K562 (cell line): Measurements from ENCODE around the gene REEP2. TPM values are rescaled to one million over a fixed set of nuclear protein-coding genes. Genes with fewer than 3 reads are reported as not detected.

Source experiments
- CAMTA2 ChIP-seq: fragments of 250-450 bp; sonication (Bioruptor Pico); conservative IDR thresholded peaks from 2 replicates; pipeline ENCODE4 v1.5.1; 2022
- CREM ChIP-seq: IDR thresholded peaks from 2 replicates; pipeline ENCODE4 v1.6.1; 2014; ENCODE audit warnings: antibody characterized with exemption, low read depth
- CTBP1 ChIP-seq: fragments of 450-650 bp; IDR thresholded peaks from 2 replicates; pipeline ENCODE4 v1.6.1; 2016; ENCODE audit warnings: borderline replicate concordance
- DNMT1 ChIP-seq: fragments of 450-650 bp; IDR thresholded peaks from 2 replicates; pipeline ENCODE4 v1.6.1; 2016; ENCODE audit warnings: antibody characterized with exemption, mild to moderate bottlenecking
- EP300 ChIP-seq: IDR thresholded peaks from 2 replicates; pipeline ENCODE4 v1.6.1; 2012; ENCODE audit warnings: low read length, improper control_type of control experiment
- GATA2 ChIP-seq: sonication (generic); formaldehyde crosslinking; IDR thresholded peaks from 2 replicates; pipeline ENCODE4 v1.4.0; 2020; ENCODE audit warnings: mild to moderate bottlenecking, missing genetic modification reagents
- HDAC2 ChIP-seq: fragments of 450-650 bp; IDR thresholded peaks from 2 replicates; pipeline ENCODE4 v1.6.1; 2016; ENCODE audit warnings: mild to moderate bottlenecking
- HES1 ChIP-seq: fragments of 450-650 bp; IDR thresholded peaks from 2 replicates; pipeline ENCODE4 v1.6.1; 2016; ENCODE audit warnings: low read depth, mild to moderate bottlenecking, moderate library complexity
- HEY1 ChIP-seq: fragments of 250-450 bp; sonication (Bioruptor Pico); IDR thresholded peaks from 2 replicates; pipeline ENCODE4 v1.5.0; 2020; ENCODE audit warnings: mild to moderate bottlenecking, moderate library complexity, borderline replicate concordance
- KDM1A ChIP-seq, 2 experiments: fragments of 450-650 bp; IDR thresholded peaks; 2 replicates each; pipeline ENCODE4 v1.6.1; 2016; ENCODE audit warnings: mild to moderate bottlenecking in 2 of 2
- MAFG ChIP-seq: fragments of 450-650 bp; conservative IDR thresholded peaks from 2 replicates; pipeline ENCODE4 v1.6.1; 2016; ENCODE audit warnings: missing genetic modification characterization, missing compliant biosample characterization
- MAFK ChIP-seq: IDR thresholded peaks from 2 replicates; pipeline ENCODE4 v1.6.1; 2011; ENCODE audit warnings: low read length, improper control_type of control experiment
- RAD21 ChIP-seq, 2 experiments: fragments of 250-450 bp in 1 of 2; fragments of 450-650 bp in 1 of 2; sonication (Bioruptor Pico) in 1 of 2; formaldehyde crosslinking in 1 of 2; IDR thresholded peaks in 1 of 2; conservative IDR thresholded peaks in 1 of 2; 2 replicates each; pipeline versions ENCODE4 v1.4.0 to v1.8.0; 2020 to 2022; ENCODE audit warnings: mild to moderate bottlenecking in 2 of 2, moderate library complexity in 1 of 2
- RBM39 ChIP-seq: fragments of 200-400 bp; formaldehyde crosslinking; optimal IDR thresholded peaks from 2 replicates; pipeline ENCODE3; 2018; ENCODE audit warnings: low read depth, low read length
- RFX1 ChIP-seq: fragments of 450-650 bp; IDR thresholded peaks from 2 replicates; pipeline ENCODE4 v1.6.1; 2016; ENCODE audit warnings: mild to moderate bottlenecking, moderate library complexity
- SP1 ChIP-seq: sonication (generic); formaldehyde crosslinking; IDR thresholded peaks from 2 replicates; pipeline ENCODE4 v1.8.1; 2022; ENCODE audit warnings: mild to moderate bottlenecking, missing genetic modification reagents
- SRSF9 ChIP-seq: fragments of 200-400 bp; formaldehyde crosslinking; IDR thresholded peaks from 2 replicates; pipeline ENCODE4 v1.6.1; 2017; ENCODE audit warnings: low read depth, low read length, borderline replicate concordance
- TCF3 ChIP-seq: sonication (generic); formaldehyde crosslinking; IDR thresholded peaks from 2 replicates; pipeline ENCODE4 v1.4.0; 2020; ENCODE audit warnings: mild to moderate bottlenecking, missing genetic modification reagents
- TCF7 ChIP-seq: sonication (generic); IDR thresholded peaks from 2 replicates; pipeline ENCODE4 v1.6.1; 2016; ENCODE audit warnings: antibody characterized with exemption, borderline replicate concordance
- THRAP3 ChIP-seq: fragments of 450-650 bp; IDR thresholded peaks from 2 replicates; pipeline ENCODE4 v1.6.1; 2016; ENCODE audit warnings: mild to moderate bottlenecking, inconsistent platforms, borderline replicate concordance
- TRIM28 ChIP-seq: fragments of 450-650 bp; IDR thresholded peaks from 2 replicates; pipeline ENCODE4 v1.6.1; 2017
- XRCC3 ChIP-seq: fragments of 450-650 bp; IDR thresholded peaks from 2 replicates; pipeline ENCODE4 v1.6.1; 2017; ENCODE audit warnings: mild to moderate bottlenecking, moderate library complexity
- ZBTB33 ChIP-seq: sonication (generic); formaldehyde crosslinking; IDR thresholded peaks from 2 replicates; pipeline ENCODE4 v1.8.1; 2023; ENCODE audit warnings: mild to moderate bottlenecking, missing genetic modification reagents
- ZFP91 ChIP-seq: sonication (generic); formaldehyde crosslinking; IDR thresholded peaks from 2 replicates; pipeline ENCODE4 v1.8.0; 2022; ENCODE audit warnings: mild to moderate bottlenecking, missing genetic modification reagents
- ZNF280A ChIP-seq: fragments of 450-650 bp; IDR thresholded peaks from 2 replicates; pipeline ENCODE4 v1.6.1; 2018; ENCODE audit warnings: mild to moderate bottlenecking, low read depth; ENCODE audit not compliant: partially characterized antibody
- ZNF384 ChIP-seq: IDR thresholded peaks from 2 replicates; pipeline ENCODE4 v1.6.1; 2012; ENCODE audit warnings: low read depth, low read length, improper control_type of control experiment
- polyA plus RNA-seq, 8 experiments: library from polyadenylated mRNA; depleted of rRNA in 4 of 8; stranded (reverse) in 5 of 8; unstranded in 3 of 8; fragments of >200 nt; fragmentation: Nextera tagmentation in 2 of 8; fragmentation: Illumina TruSeq in 1 of 8; extraction: Ambion mirVana in 2 of 8; extraction: Trizol in 1 of 8; gene quantifications; 2 replicates each; pipeline versions ENCODE4 v1.2.1 to v1.2.3, GENCODE V29; 2011 to 2014; ENCODE audit warnings: inconsistent platforms in 1 of 8, missing spikeins in 1 of 8
- total RNA-seq, 7 experiments: library from RNA; depleted of rRNA in 6 of 7; stranded (reverse); fragments of >200 nt in 6 of 7; fragmentation: Illumina TruSeq in 2 of 7; extraction: Trizol in 2 of 7; gene quantifications; 2 replicates each; pipeline versions ENCODE4 v1.2.1 to v1.2.3, GENCODE V29; 2011 to 2021; ENCODE audit warnings: low replicate concordance in 1 of 7

REEP2 gene
- total and polyA plus RNA-seq, 9 of the 15 experiments (the other 6 are each of a cell fraction or from before 2014, with no cell fraction given): 0.03 to 1.1 (median 0.12) TPM; not detected in 1

GRCh38 chr5:138490648-138491283, 51.9 kb downstream of the REEP2 start (continued):
- TF ChIP-seq HES1 (0 out of 2 replicates have a peak, but pooled peaks have one; percentile 17), SP1 (CRISPR knock-in tag) (peak; percentile 8; the same call in 1 of the 2 replicates), CAMTA2 (CRISPR knock-in tag) (no peak), TRIM28 (no peak), MAFK (no peak), ZNF384 (no peak), ZNF280A (no peak), TCF3 (no peak), CREM (no peak), RFX1 (peak; percentile 65), HEY1 (CRISPR knock-in tag) (no peak), KDM1A (IDR thresholded peaks at IDR 0.05) (peak; percentile 14 to 67; a peak in 2 of 4 replicates), DNMT1 (no peak), TCF7 (no peak), GATA2 (CRISPR knock-in tag) (peak; percentile 45; the same call in 1 of the 2 replicates), HDAC2 (0 out of 2 replicates have a peak, but pooled peaks have one; percentile 32), THRAP3 (no peak), ZBTB33 (CRISPR knock-in tag) (no peak), EP300 (no peak), CTBP1 (peak; percentile 86), RAD21 (CRISPR knock-in tag; conservative IDR thresholded peaks at IDR 0.05 in 1 of 2, IDR thresholded peaks at IDR 0.05 in 1 of 2) (no peak), ZFP91 (no peak), XRCC3 (no peak), SRSF9 (no peak), RBM39 (no peak), MAFG (tag) (no peak)
